Neuronal stem cell (in vitro differentiated cells): ENCODE data around the gene EIF4E3.
A peak's percentile ranks its signal among the peaks of the same experiment; 100 is the strongest.

ENCODE experiments used
- DNase-seq: peaks from one replicate; pipeline ENCODE4 v3.0.0-alpha.2; 2013; ENCODE audit warnings: low spot score
- H2AFZ ChIP-seq: one replicate; pipeline ENCODE4 v1.6.1; 2013; ENCODE audit warnings: mild to moderate bottlenecking, low read length, inconsistent platforms
- H2AK5ac ChIP-seq: 2 replicates; pipeline ENCODE4 v1.6.1; 2013; ENCODE audit warnings: low read depth, mild to moderate bottlenecking, inconsistent platforms, low read length, moderate library complexity, mixed read lengths
- H2BK120ac ChIP-seq: 2 replicates; pipeline ENCODE4 v1.6.1; 2013; ENCODE audit warnings: low read depth, mild to moderate bottlenecking, inconsistent platforms, low read length, moderate library complexity, mixed read lengths
- H2BK12ac ChIP-seq: one replicate; pipeline ENCODE4 v1.6.1; 2013; ENCODE audit warnings: low read length, inconsistent platforms
- H2BK15ac ChIP-seq: 2 replicates; pipeline ENCODE4 v1.6.1; 2013; ENCODE audit warnings: mild to moderate bottlenecking, low read length, inconsistent platforms, mixed read lengths
- H2BK5ac ChIP-seq: one replicate; pipeline ENCODE4 v1.6.1; 2013; ENCODE audit warnings: inconsistent platforms, mild to moderate bottlenecking, low read length, moderate library complexity
- H3K14ac ChIP-seq: one replicate; pipeline ENCODE4 v1.6.1; 2013; ENCODE audit warnings: low read length, inconsistent platforms
- H3K18ac ChIP-seq: 2 replicates; pipeline ENCODE4 v1.6.1; 2013; ENCODE audit warnings: low read length, inconsistent platforms
- H3K23ac ChIP-seq: 2 replicates; pipeline ENCODE4 v1.6.1; 2013; ENCODE audit warnings: low read depth, mild to moderate bottlenecking, mixed read lengths, low read length, inconsistent platforms; ENCODE audit not compliant: poor library complexity
- H3K27ac ChIP-seq: replicated peaks from 3 replicates; pipeline ENCODE4 v1.5.1; 2013; ENCODE audit warnings: low read length, inconsistent platforms
- H3K27me3 ChIP-seq, 3 experiments: 2 replicates each; pipeline ENCODE4 v1.6.1; 2013; ENCODE audit warnings: low read length in 3 of 3, mild to moderate bottlenecking in 2 of 3, inconsistent platforms in 1 of 3, low read depth in 1 of 3, mixed read lengths in 1 of 3, moderate library complexity in 1 of 3; ENCODE audit not compliant: control insufficient read depth in 3 of 3, insufficient read depth in 3 of 3
- H3K36me3 ChIP-seq, 2 donors: replicated peaks in 1 of 2; 2 replicates each; pipeline ENCODE4 v1.6.1; 2013; ENCODE audit warnings: low read length in 2 of 2; ENCODE audit not compliant: control insufficient read depth in 2 of 2, insufficient read depth in 2 of 2
- H3K4ac ChIP-seq: 2 replicates; pipeline ENCODE4 v1.6.1; 2013; ENCODE audit warnings: inconsistent platforms, mild to moderate bottlenecking, low read length, moderate library complexity
- H3K4me1 ChIP-seq, 2 donors: 1 replicate in 1 of 2; 2 replicates in 1 of 2; pipeline ENCODE4 v1.6.1; 2013; ENCODE audit warnings: low read length in 2 of 2, low read depth in 1 of 2; ENCODE audit not compliant: control insufficient read depth in 2 of 2, insufficient read depth in 1 of 2
- H3K4me2 ChIP-seq: one replicate; pipeline ENCODE4 v1.6.1; 2013; ENCODE audit warnings: mild to moderate bottlenecking, low read length, inconsistent platforms; ENCODE audit not compliant: insufficient read depth, poor library complexity, severe bottlenecking
- H3K4me3 ChIP-seq, 2 donors: 2 replicates each; pipeline ENCODE4 v1.5.1; 2013; ENCODE audit warnings: low read length in 2 of 2, mild to moderate bottlenecking in 2 of 2, inconsistent platforms in 1 of 2, moderate library complexity in 1 of 2
- H3K79me1 ChIP-seq: one replicate; pipeline ENCODE4 v1.6.1; 2013; ENCODE audit warnings: low read depth, mild to moderate bottlenecking, inconsistent platforms, low read length, moderate library complexity
- H3K9ac ChIP-seq: one replicate; pipeline ENCODE4 v1.6.1; 2013; ENCODE audit warnings: mild to moderate bottlenecking, low read depth, low read length, inconsistent platforms; ENCODE audit not compliant: poor library complexity
- H3K9me3 ChIP-seq, 2 donors: replicated peaks in 1 of 2; 2 replicates each; pipeline versions ENCODE3 to v1.6.1; 2013; ENCODE audit warnings: low read length in 2 of 2, mild to moderate bottlenecking in 2 of 2, inconsistent platforms in 1 of 2, low read depth in 1 of 2, mixed read lengths in 1 of 2, moderate library complexity in 1 of 2; ENCODE audit not compliant: control insufficient read depth in 2 of 2, insufficient read depth in 1 of 2
- H4K8ac ChIP-seq: one replicate; pipeline ENCODE4 v1.6.1; 2013; ENCODE audit warnings: low read depth, mild to moderate bottlenecking, inconsistent platforms, low read length, moderate library complexity
- H4K91ac ChIP-seq: one replicate; pipeline ENCODE4 v1.6.1; 2013; ENCODE audit warnings: low read length, low read depth, mild to moderate bottlenecking, inconsistent platforms; ENCODE audit not compliant: poor library complexity
- WGBS, 2 donors: extraction: QIAGEN DNeasy Blood & Tissue Kit; methylation state at CpG; one replicate each; pipeline ENCODE4 v1.1.7; 2013; ENCODE audit warnings: missing lambda C conversion rate in 2 of 2, mixed read lengths in 1 of 2; ENCODE audit not compliant: insufficient read length in 2 of 2, insufficient replicate concordance in 1 of 2; ENCODE audit errors: extremely low coverage in 2 of 2; 5-methylcytosine and 5-hydroxymethylcytosine counted together

EIF4E3 gene

DNA sequence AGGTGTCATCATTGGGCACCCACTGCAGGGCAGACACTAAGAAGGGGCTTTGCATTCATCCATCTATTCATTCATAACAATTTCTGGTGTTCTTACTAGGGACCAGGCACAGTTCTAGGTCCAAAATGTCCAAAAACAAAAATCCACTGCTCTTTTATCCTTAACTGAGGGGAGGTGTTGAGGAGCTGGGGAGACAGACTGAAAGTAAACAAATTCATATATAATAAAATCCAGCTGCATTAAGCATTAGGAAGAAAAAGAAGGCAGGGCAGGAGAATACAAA lies 1.1 kb downstream of the EIF4E3 start:
- Histone ChIP-seq H2BK12ac (no peak overlapping the region), H2BK15ac (no peak overlapping the region), H3K4me2 (peak overlapping the region; percentile 97), H3K9me3 (no peaks in the 10 kb centered on the region), H4K8ac (no peak overlapping the region), H2BK5ac (no peak overlapping the region), H3K9ac (no peak overlapping the region), H3K27ac (no peak overlapping the region), H3K18ac (no peak overlapping the region), H2AK5ac (no peak overlapping the region), H3K36me3 (no peaks in the 10 kb centered on the region), H3K23ac (no peak overlapping the region), H3K14ac (no peak overlapping the region), H3K4me1 (peaks cover 2 to 12% of the 10 kb centered on the region in 2 donors), H2BK120ac (no peak overlapping the region), H2AFZ (no peak overlapping the region), H4K91ac (no peak overlapping the region), H3K4me3 (no peak overlapping the region), H3K27me3 (peaks cover 0 to 70% (median 17%) of the 10 kb centered on the region in 3 experiments), H3K4ac (no peak overlapping the region), H3K79me1 (peaks cover 2% of the 10 kb centered on the region)
- DNase-seq: no peak

DNA sequence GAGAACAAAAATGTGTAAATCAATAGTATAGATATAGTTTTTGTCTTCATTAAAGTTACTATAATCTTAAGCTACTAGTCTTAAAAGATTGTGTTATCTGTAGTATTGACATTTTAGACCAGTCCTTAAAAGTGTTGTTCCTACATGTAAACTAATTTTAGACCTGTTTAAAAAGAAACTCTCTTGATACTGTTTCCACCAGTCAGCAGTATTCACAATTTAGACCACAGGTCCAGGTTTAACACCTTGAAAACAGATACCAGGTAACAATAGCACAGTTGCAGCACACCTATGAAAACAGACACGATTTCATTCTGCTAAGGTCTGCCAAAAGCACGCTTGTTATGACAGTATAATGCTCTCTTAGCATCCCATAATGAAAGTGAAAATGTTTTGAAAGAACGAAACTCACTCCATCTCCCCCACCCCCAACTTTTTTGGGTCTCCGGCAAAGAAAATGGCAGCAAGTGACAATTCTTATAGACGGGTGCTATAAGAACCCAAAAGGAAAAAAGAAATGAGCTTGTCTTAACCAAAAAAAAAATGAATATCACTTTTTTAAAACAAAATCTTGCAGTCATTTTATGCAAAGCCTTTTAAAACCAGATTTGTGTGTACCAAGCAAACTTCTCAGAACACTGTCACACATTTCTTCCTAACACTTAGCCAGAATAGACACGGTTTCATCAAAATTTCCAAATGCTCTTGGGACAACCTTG lies 1.6 kb downstream of the EIF4E3 start:
- H2AFZ ChIP-seq: no peak overlapping the region
- no peak overlapping the region for H4K8ac ChIP-seq
- no peak overlapping the region for H2AK5ac ChIP-seq
- no CpG with 5 or more reads among the region's 6 CpGs for WGBS, 2 donors
- H2BK5ac ChIP-seq: no peak overlapping the region
- no peak overlapping the region for H3K23ac ChIP-seq
- no peaks in the 10 kb centered on the region for H3K36me3 ChIP-seq
- no peak overlapping the region for H3K4me2 ChIP-seq
- DNase-seq: no peak
- no peak overlapping the region for H3K4me3 ChIP-seq
- H3K4me1 ChIP-seq: peaks cover 2 to 8% of the 10 kb centered on the region in 2 donors
- H3K27me3 ChIP-seq: peaks cover 0 to 70% (median 17%) of the 10 kb centered on the region in 3 experiments
- H3K27ac ChIP-seq: no peak overlapping the region
- no peak overlapping the region for H2BK15ac ChIP-seq
- no peak overlapping the region for H3K9ac ChIP-seq
- no peak overlapping the region for H3K18ac ChIP-seq
- H3K79me1 ChIP-seq: peaks cover 2% of the 10 kb centered on the region
- no peak overlapping the region for H3K4ac ChIP-seq
- H3K9me3 ChIP-seq: no peaks in the 10 kb centered on the region
- H2BK120ac ChIP-seq: no peak overlapping the region
- H3K14ac ChIP-seq: no peak overlapping the region
- no peak overlapping the region for H2BK12ac ChIP-seq
- H4K91ac ChIP-seq: no peak overlapping the region

DNA sequence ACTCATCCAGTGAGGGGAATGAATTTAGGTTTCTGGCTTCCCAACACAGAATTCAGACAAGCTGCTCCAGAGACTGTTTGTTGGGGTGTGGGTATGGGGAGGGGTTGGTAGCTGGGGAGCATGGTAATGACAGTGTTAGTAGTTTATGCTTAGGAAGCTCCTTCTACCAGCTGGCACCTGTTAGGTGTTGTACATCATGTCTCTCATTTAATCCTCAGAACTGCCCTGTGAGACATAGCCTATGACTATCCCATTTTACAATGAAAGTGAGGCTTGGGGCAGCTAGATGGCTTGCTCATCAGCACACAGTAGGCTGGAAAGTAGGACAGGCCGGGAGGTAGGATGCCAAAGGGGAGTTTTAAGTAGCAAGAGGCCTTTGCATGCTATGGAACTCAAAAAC lies 2.5 kb downstream of the EIF4E3 start:
- no peaks in the 10 kb centered on the region for H3K9me3 ChIP-seq
- H3K4me2 ChIP-seq: no peak overlapping the region
- no peak overlapping the region for H3K23ac ChIP-seq
- H2BK120ac ChIP-seq: no peak overlapping the region
- no peak overlapping the region for H4K8ac ChIP-seq
- H2AFZ ChIP-seq: no peak overlapping the region
- no peak overlapping the region for H2AK5ac ChIP-seq
- no peaks in the 10 kb centered on the region for H3K36me3 ChIP-seq
- no CpG with 5 or more reads among the region's 1 CpG for WGBS, 2 donors
- H3K4ac ChIP-seq: no peak overlapping the region
- no peak overlapping the region for H3K9ac ChIP-seq
- no peak overlapping the region for H3K27ac ChIP-seq
- H3K4me3 ChIP-seq: no peak overlapping the region
- no peak overlapping the region for H3K18ac ChIP-seq
- no peak overlapping the region for H2BK15ac ChIP-seq
- no peak for DNase-seq
- peaks cover 0 to 68% (median 17%) of the 10 kb centered on the region in 3 experiments for H3K27me3 ChIP-seq
- H3K79me1 ChIP-seq: peaks cover 2% of the 10 kb centered on the region
- no peak overlapping the region for H3K14ac ChIP-seq
- H4K91ac ChIP-seq: no peak overlapping the region
- no peak overlapping the region for H2BK5ac ChIP-seq
- peaks cover 2 to 7% of the 10 kb centered on the region in 2 donors for H3K4me1 ChIP-seq
- H2BK12ac ChIP-seq: no peak overlapping the region

DNA sequence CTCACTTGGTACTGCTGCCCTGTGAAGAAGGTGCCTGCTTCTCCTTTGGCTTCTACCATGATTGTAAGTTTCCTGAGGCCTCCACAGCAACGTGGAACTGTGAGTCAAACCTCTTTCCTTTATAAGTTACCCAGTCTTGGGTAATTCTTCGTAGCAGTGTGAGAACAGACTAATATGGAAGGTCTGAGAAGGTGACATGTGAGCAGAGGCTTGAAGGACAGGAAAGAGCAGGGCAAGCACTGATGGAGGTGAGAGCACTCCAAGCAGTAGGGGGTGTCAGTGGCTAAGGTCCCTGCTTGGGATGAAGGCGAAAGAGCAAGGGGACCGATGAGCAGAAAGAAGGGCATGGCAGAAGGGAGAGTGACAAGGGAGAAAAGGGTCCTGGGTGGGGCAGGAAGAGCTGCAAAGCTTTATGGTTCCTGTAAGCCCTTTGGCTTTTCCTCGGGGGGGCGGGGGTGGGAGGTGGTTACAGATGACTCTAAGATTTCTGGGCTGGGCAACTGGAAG lies 3.5 kb downstream of the EIF4E3 start:
- DNase-seq: no peak
- Histone ChIP-seq H3K4me1 (peaks cover 2 to 7% of the 10 kb centered on the region in 2 donors), H4K91ac (no peak overlapping the region), H3K79me1 (peaks cover 2% of the 10 kb centered on the region), H2AFZ (no peak overlapping the region), H3K27me3 (peaks cover 0 to 64% (median 17%) of the 10 kb centered on the region in 3 experiments), H3K9ac (no peak overlapping the region), H2BK5ac (no peak overlapping the region), H3K23ac (no peak overlapping the region), H3K9me3 (no peaks in the 10 kb centered on the region), H2BK15ac (no peak overlapping the region), H3K27ac (no peak overlapping the region), H3K36me3 (no peaks in the 10 kb centered on the region), H2BK12ac (no peak overlapping the region), H3K14ac (no peak overlapping the region), H3K4me3 (no peak overlapping the region), H2BK120ac (no peak overlapping the region), H3K4ac (no peak overlapping the region), H3K4me2 (no peak overlapping the region), H4K8ac (no peak overlapping the region), H2AK5ac (no peak overlapping the region), H3K18ac (no peak overlapping the region)
- no CpG with 5 or more reads among the region's 6 CpGs for WGBS, 2 donors
